H9 (cell line): Measurements from ENCODE around the gene CAMTA1. TPM values are rescaled to one million over a fixed set of nuclear protein-coding genes. Genes with fewer than 3 reads are reported as not detected.

ENCODE experiments used
- DNase-seq: peaks from one replicate; pipeline ENCODE4 v3.0.0-alpha.2; 2017
- H2AFZ ChIP-seq: one replicate; pipeline ENCODE4 v1.6.1; 2013; ENCODE audit warnings: mild to moderate bottlenecking, low read length, control low read depth, moderate library complexity
- H2AK5ac ChIP-seq: 2 replicates; pipeline ENCODE4 v1.6.1; 2013; ENCODE audit warnings: low read length, control low read depth, mixed read lengths; ENCODE audit not compliant: insufficient read length
- H2BK120ac ChIP-seq: one replicate; pipeline ENCODE4 v1.6.1; 2013; ENCODE audit warnings: low read depth, mild to moderate bottlenecking, low read length, control low read depth, inconsistent platforms; ENCODE audit not compliant: poor library complexity, severe bottlenecking
- H2BK12ac ChIP-seq: 2 replicates; pipeline ENCODE4 v1.6.1; 2013; ENCODE audit warnings: low read length, control low read depth, mixed read lengths, low read depth; ENCODE audit not compliant: insufficient read length
- H2BK15ac ChIP-seq: 2 replicates; pipeline ENCODE4 v1.6.1; 2013; ENCODE audit warnings: low read depth, low read length, control low read depth
- H2BK20ac ChIP-seq: one replicate; pipeline ENCODE4 v1.6.1; 2013; ENCODE audit warnings: low read depth, mild to moderate bottlenecking, low read length, control low read depth, inconsistent platforms; ENCODE audit not compliant: poor library complexity, severe bottlenecking
- H2BK5ac ChIP-seq: 2 replicates; pipeline ENCODE4 v1.6.1; 2013; ENCODE audit warnings: low read length, control low read depth, mixed read lengths; ENCODE audit not compliant: insufficient read length
- H3K14ac ChIP-seq: 2 replicates; pipeline ENCODE4 v1.6.1; 2013; ENCODE audit warnings: low read length, control low read depth; ENCODE audit not compliant: insufficient read depth
- H3K18ac ChIP-seq: 2 replicates; pipeline ENCODE4 v1.6.1; 2013; ENCODE audit warnings: low read depth, mild to moderate bottlenecking, mixed read lengths, low read length, control low read depth; ENCODE audit not compliant: insufficient read length
- H3K23ac ChIP-seq: 2 replicates; pipeline ENCODE4 v1.6.1; 2013; ENCODE audit warnings: low read length, control low read depth, mixed read lengths, low read depth; ENCODE audit not compliant: insufficient read length
- H3K23me2 ChIP-seq: 2 replicates; pipeline ENCODE4 v1.6.1; 2013; ENCODE audit warnings: low read depth, mild to moderate bottlenecking, mixed read lengths, low read length, control low read depth; ENCODE audit not compliant: insufficient read length, poor library complexity, severe bottlenecking
- H3K27ac ChIP-seq: 2 replicates; pipeline ENCODE4 v1.5.1; 2013; ENCODE audit warnings: low read length, control low read depth, mixed read lengths, low read depth; ENCODE audit not compliant: insufficient read length
- H3K27me3 ChIP-seq: 2 replicates; pipeline ENCODE4 v1.6.1; 2013; ENCODE audit warnings: low read length, control low read depth, inconsistent platforms; ENCODE audit not compliant: insufficient read depth
- H3K4ac ChIP-seq: 2 replicates; pipeline ENCODE4 v1.6.1; 2013; ENCODE audit warnings: low read depth, mild to moderate bottlenecking, control low read depth, inconsistent platforms, low read length, moderate library complexity
- H3K4me1 ChIP-seq: 2 replicates; pipeline ENCODE4 v1.6.1; 2013; ENCODE audit warnings: low read length, control low read depth, inconsistent platforms; ENCODE audit not compliant: insufficient read depth
- H3K4me2 ChIP-seq: 2 replicates; pipeline ENCODE4 v1.6.1; 2013; ENCODE audit warnings: low read length, control low read depth, mixed read lengths; ENCODE audit not compliant: insufficient read length, insufficient read depth
- H3K56ac ChIP-seq: 2 replicates; pipeline ENCODE4 v1.6.1; 2013; ENCODE audit warnings: low read depth, mild to moderate bottlenecking, mixed read lengths, low read length, control low read depth; ENCODE audit not compliant: insufficient read length
- H3K79me1 ChIP-seq: 2 replicates; pipeline ENCODE4 v1.6.1; 2013; ENCODE audit warnings: low read depth, mild to moderate bottlenecking, moderate library complexity, low read length, control low read depth, inconsistent platforms; ENCODE audit not compliant: insufficient read depth, poor library complexity, severe bottlenecking
- H3K79me2 ChIP-seq: 2 replicates; pipeline ENCODE4 v1.6.1; 2013; ENCODE audit warnings: low read length, control low read depth, inconsistent platforms; ENCODE audit not compliant: insufficient read depth
- H3K9ac ChIP-seq: 2 replicates; pipeline ENCODE4 v1.6.1; 2013; ENCODE audit warnings: low read length, control low read depth, mixed read lengths; ENCODE audit not compliant: insufficient read length; ENCODE audit errors: extremely low read depth
- H3K9me3 ChIP-seq: one replicate; pipeline ENCODE4 v1.6.1; 2013; ENCODE audit warnings: low read depth, low read length, inconsistent platforms; ENCODE audit not compliant: control insufficient read depth
- H3T11ph ChIP-seq: one replicate; pipeline ENCODE4 v1.6.1; 2013; ENCODE audit warnings: mild to moderate bottlenecking, low read length, control low read depth, inconsistent platforms
- H4K20me1 ChIP-seq: one replicate; pipeline ENCODE4 v1.6.1; 2013; ENCODE audit not compliant: control insufficient read depth, insufficient read length, insufficient read depth
- H4K5ac ChIP-seq: 2 replicates; pipeline ENCODE4 v1.6.1; 2013; ENCODE audit warnings: low read depth, mild to moderate bottlenecking, mixed read lengths, low read length, control low read depth; ENCODE audit not compliant: insufficient read length
- H4K8ac ChIP-seq: replicated peaks from 2 replicates; pipeline ENCODE4 v1.6.1; 2013; ENCODE audit warnings: low read length, control low read depth, mixed read lengths, low read depth; ENCODE audit not compliant: insufficient read length
- H4K91ac ChIP-seq: 2 replicates; pipeline ENCODE4 v1.6.1; 2013; ENCODE audit warnings: low read depth, mild to moderate bottlenecking, moderate library complexity, mixed read lengths, low read length, control low read depth; ENCODE audit not compliant: insufficient read length
- H3K27ac Mint-ChIP-seq, 3 experiments: 2 replicates in 2 of 3; 3 replicates in 1 of 3; pipeline ENCODE4 v1.8.0; 2020 to 2021; ENCODE audit warnings: mixed read lengths in 3 of 3, mild to moderate bottlenecking in 1 of 3, moderate library complexity in 1 of 3
- H3K27me3 Mint-ChIP-seq: 2 replicates; pipeline ENCODE4 v1.8.0; 2021; ENCODE audit warnings: low read depth, mild to moderate bottlenecking, moderate library complexity, mixed read lengths
- H3K36me3 Mint-ChIP-seq, 3 experiments: 2 replicates in 2 of 3; 3 replicates in 1 of 3; pipeline ENCODE4 v1.8.0; 2020 to 2021; ENCODE audit warnings: low read depth in 3 of 3, mixed read lengths in 3 of 3; ENCODE audit not compliant: insufficient read depth in 1 of 3
- H3K4me1 Mint-ChIP-seq, 2 experiments: 2 replicates each; pipeline ENCODE4 v1.8.0; 2020; ENCODE audit warnings: mixed read lengths in 2 of 2
- H3K4me3 Mint-ChIP-seq, 2 experiments: 2 replicates in 1 of 2; 3 replicates in 1 of 2; pipeline ENCODE4 v1.8.0; 2020 to 2021; ENCODE audit warnings: mild to moderate bottlenecking in 2 of 2, mixed read lengths in 2 of 2, moderate library complexity in 1 of 2
- H3K9me3 Mint-ChIP-seq, 2 experiments: 2 replicates in 1 of 2; 3 replicates in 1 of 2; pipeline ENCODE4 v1.8.0; 2020; ENCODE audit warnings: mild to moderate bottlenecking in 2 of 2, mixed read lengths in 2 of 2, moderate library complexity in 1 of 2
- CTCF ChIP-seq: fragments of 200-600 bp; sonication (generic); conservative IDR thresholded peaks from 3 replicates; pipeline ENCODE4 v1.8.0; 2021; ENCODE audit warnings: antibody characterized with exemption, mild to moderate bottlenecking
- WGBS: extraction: QIAGEN DNeasy Blood & Tissue Kit; methylation state at CpG from one replicate; pipeline ENCODE4 v1.1.7; 2013; ENCODE audit warnings: missing lambda C conversion rate, low lambda C conversion rate, mixed read lengths; ENCODE audit not compliant: insufficient read length; ENCODE audit errors: extremely low coverage; 5-methylcytosine and 5-hydroxymethylcytosine counted together
- total RNA-seq: library from RNA; stranded (reverse); gene quantifications from 2 replicates; pipeline ENCODE4 v1.2.1, GENCODE V29; 2021

Gene CAMTA1
- total RNA-seq, 1 experiment from 2014 or later, result 115 TPM

GRCh38 chr1:6956488-6957159 lies 171.4 kb downstream of the CAMTA1 start:
- DNase-seq, result peak; percentile 76
- H3K36me3 Mint-ChIP-seq, result peaks cover 0 to 6% (median 0%) of the 10 kb centered on the region in 3 experiments; a peak in 1 of 7 replicates

More at GRCh38 chr1:6956488-6957159, 171.4 kb downstream of the CAMTA1 start:
- Histone ChIP-seq H2AFZ (no peak overlapping the region), H2BK20ac (no peak overlapping the region), H4K8ac (no peak overlapping the region), H2AK5ac (no peak overlapping the region), H3K23me2 (peaks cover 2% of the 10 kb centered on the region), H3K4ac (no peak overlapping the region), H2BK15ac (no peak overlapping the region), H3K56ac (no peak overlapping the region), H4K91ac (no peak overlapping the region), H3K14ac (no peak overlapping the region), H3K23ac (no peak overlapping the region), H3K4me2 (no peak overlapping the region), H3K9ac (no peak overlapping the region), H3K27me3 (no peaks in the 10 kb centered on the region), H3K79me1 (no peaks in the 10 kb centered on the region), H3K79me2 (no peaks in the 10 kb centered on the region), H2BK120ac (no peak overlapping the region), H3K9me3 (no peaks in the 10 kb centered on the region), H3K27ac (no peak overlapping the region), H4K5ac (no peak overlapping the region), H2BK12ac (no peak overlapping the region), H2BK5ac (no peak overlapping the region), H3T11ph (no peak overlapping the region), H3K4me1 (no peaks in the 10 kb centered on the region; the same call in 1 of the 2 replicates), H3K18ac (no peak overlapping the region), H4K20me1 (no peaks in the 10 kb centered on the region)
- no CpG with 5 or more reads among the region's 11 CpGs for WGBS
- Mint-ChIP-seq H3K4me3 (peak overlapping the region in 1 of 2 experiments; percentile 7; a peak in 1 of 5 replicates), H3K27ac (peak overlapping the region in 2 of 3 experiments; percentile 71 to 85; a peak in 3 of 7 replicates), H3K4me1 (peaks cover 46 to 63% of the 10 kb centered on the region in 2 experiments), H3K9me3 (no peaks in the 10 kb centered on the region; a peak in 1 of 5 replicates), H3K27me3 (peaks cover 3% of the 10 kb centered on the region; the same call in 1 of the 2 replicates)
- no peak for TF ChIP-seq CTCF
